ENCODE measurements around the gene DPM2.

Gene DPM2

DNA sequence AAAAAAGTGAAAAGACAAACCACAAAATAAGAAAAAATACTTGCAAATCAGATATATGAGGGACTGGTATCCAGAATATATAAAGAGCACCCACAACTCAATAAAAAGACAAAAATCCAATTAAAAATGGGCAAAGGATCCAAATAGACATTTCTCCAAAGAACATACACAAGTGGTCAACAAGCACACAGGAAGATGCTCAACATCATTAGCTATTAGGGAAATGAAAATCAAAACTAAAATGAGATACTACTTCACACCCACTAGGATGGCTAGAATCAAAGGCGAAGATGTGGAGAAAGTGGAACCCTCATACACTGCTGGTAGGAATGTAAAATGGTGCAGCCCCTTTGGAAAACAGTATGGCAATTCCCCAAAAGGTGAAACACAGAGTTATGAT, 21.1 kb upstream of the DPM2 start:
- no peak for DNase-seq (ENCODE audit: low read depth in 2 of 3, low spot score in 2 of 3)

- peak in 1 of 3 experiments; percentile 52 for DNase-seq (ENCODE audit: low read depth in 2 of 3, low spot score in 2 of 3)
Measured at GRCh38 chr9:127955294-127956015, 17.8 kb upstream of the DPM2 start.

GRCh38 chr9:127954831-127955293, 17.2 kb upstream of the DPM2 start:
- DNase-seq (ENCODE audit: low read depth in 2 of 3, low spot score in 2 of 3), result no peak

GRCh38 chr9:127953768-127954505, 16.3 kb upstream of the DPM2 start:
- no peak for DNase-seq (ENCODE audit: low read depth in 2 of 3, low spot score in 2 of 3)

- DNase-seq (ENCODE audit: low read depth in 2 of 3, low spot score in 2 of 3), result no peak
Measured at GRCh38 chr9:127953154-127953553, 15.5 kb upstream of the DPM2 start.

DNA sequence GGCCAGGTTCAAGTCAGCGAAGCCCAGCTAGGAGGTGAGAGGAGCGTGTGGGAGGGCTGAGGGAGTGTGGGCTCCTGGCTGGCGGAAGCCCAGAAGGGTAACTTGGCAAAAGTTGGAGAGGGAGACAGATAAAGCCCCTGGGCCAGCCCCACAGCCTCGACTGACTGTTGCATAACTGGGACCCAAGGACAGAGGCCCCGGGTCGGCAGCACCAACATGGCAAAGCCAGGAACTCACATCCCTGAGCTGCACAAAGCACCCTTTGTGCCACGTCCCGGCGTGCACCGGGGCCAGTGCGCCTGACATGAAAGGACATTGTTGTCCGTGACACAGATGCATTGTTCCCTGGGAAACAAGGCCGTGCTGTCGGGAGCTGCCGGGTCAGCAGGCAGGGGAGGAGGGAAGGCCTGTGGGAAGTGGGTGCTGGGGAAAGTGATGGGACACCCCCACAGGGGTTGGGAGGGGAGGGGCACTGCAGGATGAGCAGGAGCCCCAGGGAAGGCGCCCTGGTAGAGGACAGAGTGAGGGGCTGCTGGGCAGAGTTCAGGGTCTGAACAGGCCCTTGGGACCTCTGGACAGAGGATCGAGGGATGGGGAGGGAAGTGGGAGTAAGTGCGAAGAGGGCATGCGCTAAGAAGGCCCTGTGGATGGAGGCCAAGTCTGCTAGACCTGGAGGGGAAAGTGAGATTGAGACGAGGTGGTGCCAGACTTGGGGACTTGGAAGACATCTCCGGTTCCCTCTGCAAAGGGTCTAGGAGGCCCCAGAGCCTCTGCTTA, 13.0 kb upstream of the DPM2 start:
- DNase-seq (ENCODE audit: low read depth in 2 of 3, low spot score in 2 of 3), result no peak

DNA sequence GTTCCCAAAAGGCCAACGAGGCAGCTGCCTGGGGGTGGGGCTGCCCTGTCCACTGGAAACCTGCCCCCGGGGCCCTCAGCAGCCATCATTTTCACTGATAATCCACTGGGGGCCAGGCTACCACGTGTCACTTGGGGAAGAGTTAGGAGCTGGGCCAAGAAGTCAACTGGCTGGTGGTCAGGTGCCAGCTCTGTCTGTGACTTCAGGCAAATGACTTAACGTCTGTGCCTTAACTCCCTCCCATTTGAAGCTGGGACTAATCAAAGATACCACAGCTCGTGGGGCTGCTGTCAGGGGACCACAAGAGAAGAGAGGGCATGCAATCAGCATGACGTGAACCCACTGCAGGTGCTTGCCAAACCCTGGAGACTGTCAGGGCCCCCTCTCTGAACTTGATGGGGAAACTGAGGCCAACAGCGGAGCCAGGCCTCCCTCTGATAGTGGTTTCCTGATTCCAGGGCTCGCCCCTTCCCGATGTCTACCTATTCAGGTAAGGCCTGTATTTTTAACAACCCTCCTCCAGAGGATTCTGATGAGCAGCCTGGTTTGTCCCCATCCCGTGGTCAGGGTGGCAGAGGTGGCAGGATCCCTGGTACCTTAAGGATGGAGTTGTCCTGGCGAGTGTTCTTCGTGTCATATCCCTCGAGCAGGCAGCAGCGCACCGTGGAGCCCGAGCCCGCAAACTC, 12.3 kb upstream of the DPM2 start:
- no peak for DNase-seq (ENCODE audit: low read depth in 2 of 3, low spot score in 2 of 3)

DNA sequence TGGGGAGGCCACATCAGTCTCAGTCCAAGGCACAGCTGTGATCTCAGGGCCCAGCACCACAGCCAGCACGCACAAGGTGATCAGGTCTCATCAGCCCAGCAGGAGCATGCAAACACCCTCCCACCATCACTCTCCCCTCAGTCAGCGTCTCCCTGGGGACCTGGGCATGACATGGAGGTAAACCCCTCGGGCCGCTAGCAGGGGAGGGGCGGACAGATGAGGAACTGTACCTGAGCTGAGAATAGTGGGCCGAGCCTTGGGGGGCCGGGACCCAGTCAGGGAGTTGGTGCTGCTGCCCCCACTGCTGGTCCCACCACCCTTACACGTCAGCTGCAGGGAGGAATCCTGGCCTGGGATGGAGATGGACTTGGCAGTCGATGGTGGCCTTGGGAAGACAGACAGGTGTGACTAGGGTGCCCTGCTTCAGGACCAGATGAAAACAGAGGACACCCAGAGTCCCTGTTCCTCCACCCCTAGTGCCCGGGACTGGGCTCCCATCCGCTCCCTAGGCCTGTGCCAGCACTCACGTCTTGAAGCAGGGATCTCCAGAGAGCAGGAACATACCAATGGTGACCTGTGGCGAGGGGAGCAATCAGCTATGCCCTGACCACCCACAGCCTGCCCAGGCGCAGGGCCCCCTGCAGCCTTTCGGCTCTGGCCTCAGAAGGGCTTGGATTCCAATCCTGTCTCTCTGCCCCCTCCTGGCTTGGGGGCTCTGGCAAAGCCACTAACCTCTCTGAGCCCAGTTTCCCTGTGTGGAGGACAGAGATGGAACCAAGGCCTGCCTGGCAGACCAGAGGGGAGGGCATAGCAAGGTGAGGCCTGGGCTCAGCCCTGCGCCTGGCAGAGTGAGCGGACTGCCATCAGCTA, 10.4 kb upstream of the DPM2 start:
- DNase-seq (ENCODE audit: low read depth in 2 of 3, low spot score in 2 of 3), result no peak

GRCh38 chr9:127946728-127947127, 9.1 kb upstream of the DPM2 start:
- no peak for DNase-seq (ENCODE audit: low read depth in 2 of 3, low spot score in 2 of 3)

DNA sequence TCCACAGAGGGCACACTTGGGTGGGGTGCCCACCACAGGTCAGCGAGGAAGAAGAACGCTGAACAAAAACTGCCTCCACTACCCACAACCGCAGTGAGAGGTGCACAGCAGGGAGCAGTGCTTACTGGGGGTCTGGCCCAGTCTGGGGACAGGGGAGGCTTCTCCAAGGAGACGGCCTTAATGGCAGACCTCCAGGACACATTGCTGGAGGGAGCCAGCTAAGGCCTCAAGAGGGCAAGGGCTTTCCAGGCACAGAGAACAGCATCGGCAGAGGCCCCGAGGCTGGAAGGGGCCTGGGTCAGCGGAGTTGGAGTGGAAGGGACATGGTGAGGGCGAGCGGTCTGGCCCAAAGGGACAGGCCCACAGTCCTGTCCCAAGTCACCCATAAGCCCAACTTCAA, 8.3 kb upstream of the DPM2 start:
- no peak for DNase-seq (ENCODE audit: low read depth in 2 of 3, low spot score in 2 of 3)

GRCh38 chr9:127945338-127945737, 7.7 kb upstream of the DPM2 start:
- DNase-seq (ENCODE audit: low read depth in 2 of 3, low spot score in 2 of 3), result no peak

GRCh38 chr9:127944586-127945218, 7.0 kb upstream of the DPM2 start:
- no peak for DNase-seq (ENCODE audit: low read depth in 2 of 3, low spot score in 2 of 3)

DNA sequence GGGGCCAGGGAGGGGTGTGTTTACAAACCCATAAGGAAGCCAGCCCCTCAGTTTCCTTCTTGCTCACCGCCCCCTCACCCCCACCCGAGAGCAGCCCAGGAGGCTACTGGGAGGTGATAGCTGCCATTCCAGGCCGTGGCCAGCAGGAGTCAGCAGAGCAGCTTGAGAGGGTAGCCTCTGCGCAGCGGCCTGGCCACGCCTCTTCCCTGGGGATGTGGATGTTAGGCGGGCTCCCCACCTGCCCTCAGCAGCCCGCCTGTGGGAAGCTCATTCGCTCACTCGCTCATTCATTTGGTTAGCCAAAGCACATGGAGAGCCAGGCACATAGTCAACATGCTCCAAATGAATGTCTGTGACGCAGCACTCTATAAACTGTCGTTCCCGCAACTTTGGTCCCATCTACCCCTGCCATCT, 6.1 kb upstream of the DPM2 start:
- DNase-seq (ENCODE audit: low read depth in 2 of 3, low spot score in 2 of 3), result peak in 1 of 3 experiments; percentile 58

- DNase-seq (ENCODE audit: low read depth in 2 of 3, low spot score in 2 of 3), result no peak
Measured at GRCh38 chr9:127943011-127943662, 5.5 kb upstream of the DPM2 start.

DNA sequence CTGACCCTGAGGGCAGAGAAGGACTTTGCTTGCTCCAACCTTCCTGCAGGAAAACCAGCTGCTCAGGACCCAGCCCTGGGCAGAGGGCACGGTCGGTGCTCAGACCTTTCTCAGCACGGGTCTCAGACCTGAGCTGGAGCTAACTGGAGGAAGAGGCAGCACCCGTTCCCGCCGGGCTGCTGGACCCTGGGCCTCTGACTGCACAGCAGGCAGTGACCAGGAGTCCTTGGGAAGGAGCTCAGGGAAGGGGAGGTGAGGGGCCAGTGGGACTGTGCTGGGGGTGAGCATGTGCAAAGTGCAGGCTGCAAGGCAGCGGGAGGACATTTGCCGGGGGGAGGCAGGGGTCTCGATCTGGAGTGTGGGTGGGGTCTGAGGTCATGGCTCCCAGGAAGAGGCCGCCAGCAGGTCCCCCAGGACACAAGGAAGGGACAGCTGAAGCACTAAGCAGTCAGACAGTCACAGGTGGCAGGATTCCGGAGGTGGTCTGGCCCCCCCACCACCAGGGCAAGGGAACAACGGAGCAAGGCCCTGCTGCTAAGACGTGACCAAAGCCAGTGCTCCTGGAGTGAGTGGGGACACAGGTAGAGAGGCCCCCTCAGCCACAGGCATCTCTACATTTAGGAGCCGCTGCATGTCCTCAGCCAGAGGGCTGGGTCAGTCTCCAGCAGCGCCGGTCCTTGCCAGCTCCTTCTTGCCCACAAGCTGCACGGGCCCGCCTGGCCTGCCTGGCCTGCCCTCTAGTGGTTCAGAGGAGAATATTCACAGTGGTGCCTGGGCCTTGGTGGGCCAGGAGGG, 4.8 kb upstream of the DPM2 start:
- DNase-seq (ENCODE audit: low read depth in 2 of 3, low spot score in 2 of 3), result no peak

GRCh38 chr9:127941961-127942215, 4.2 kb upstream of the DPM2 start:
- no peak for DNase-seq (ENCODE audit: low read depth in 2 of 3, low spot score in 2 of 3)

GRCh38 chr9:127941062-127941960, 3.7 kb upstream of the DPM2 start:
- DNase-seq (ENCODE audit: low read depth in 2 of 3, low spot score in 2 of 3), result no peak

GRCh38 chr9:127940593-127940992, 2.9 kb upstream of the DPM2 start:
- no peak for DNase-seq (ENCODE audit: low read depth in 2 of 3, low spot score in 2 of 3)
